ENCODE data around the gene TSPAN18.

Gene TSPAN18

GRCh38 chr11:44779736-44780520, 53.2 kb downstream of the TSPAN18 start:
- DNase-seq (ENCODE audit: low read depth), result no peak
- H3K4me3 ChIP-seq (ENCODE audit: low read depth, low read length), result no peak overlapping the region
- no peak for TF ChIP-seq CTCF (IDR thresholded peaks at IDR 0.05; ENCODE audit: insufficient read depth, low read depth, low read length, missing control alignments)

- no peak for TF ChIP-seq CTCF (IDR thresholded peaks at IDR 0.05; ENCODE audit: insufficient read depth, low read depth, low read length, missing control alignments)
- DNase-seq (ENCODE audit: low read depth), result no peak
- H3K4me3 ChIP-seq (ENCODE audit: low read depth, low read length), result no peak overlapping the region
These were observed 54.3 kb downstream of the TSPAN18 start for GRCh38 chr11:44780940-44781631.

- no peak overlapping the region for H3K4me3 ChIP-seq (ENCODE audit: low read depth, low read length)
- no peak for DNase-seq (ENCODE audit: low read depth)
- no peak for TF ChIP-seq CTCF (IDR thresholded peaks at IDR 0.05; ENCODE audit: insufficient read depth, low read depth, low read length, missing control alignments)
These were observed 54.9 kb downstream of the TSPAN18 start for GRCh38 chr11:44781655-44782054.

- no peak overlapping the region for H3K4me3 ChIP-seq (ENCODE audit: low read depth, low read length)
- no peak for TF ChIP-seq CTCF (IDR thresholded peaks at IDR 0.05; ENCODE audit: insufficient read depth, low read depth, low read length, missing control alignments)
- DNase-seq (ENCODE audit: low read depth), result no peak
These were observed 55.7 kb downstream of the TSPAN18 start for GRCh38 chr11:44782478-44782877.

GRCh38 chr11:44784436-44784760, 57.6 kb downstream of the TSPAN18 start:
- no peak for DNase-seq (ENCODE audit: low read depth)
- H3K4me3 ChIP-seq (ENCODE audit: low read depth, low read length), result no peak overlapping the region

DNA sequence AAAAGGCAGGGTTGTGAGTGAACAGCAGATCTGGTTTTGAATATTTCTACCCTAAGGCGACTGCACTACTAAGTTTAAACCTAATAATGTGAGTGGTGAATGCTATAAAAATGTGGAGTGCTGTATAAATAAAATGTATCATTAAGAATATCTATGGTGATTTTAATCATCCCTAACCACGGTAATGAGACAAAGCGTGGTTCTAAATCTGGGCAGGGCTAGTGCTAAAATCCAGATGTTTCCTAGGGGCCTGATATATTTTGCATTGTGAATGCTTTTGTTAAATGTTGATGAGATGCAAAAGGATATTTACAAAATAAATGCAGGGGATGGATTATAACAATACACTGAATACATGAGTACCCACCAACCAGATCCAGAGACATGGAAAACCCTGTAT, 58.1 kb downstream of the TSPAN18 start:
- H3K4me3 ChIP-seq (ENCODE audit: low read depth, low read length), result no peak overlapping the region
- no peak for DNase-seq (ENCODE audit: low read depth)
- no peak for TF ChIP-seq CTCF (IDR thresholded peaks at IDR 0.05; ENCODE audit: insufficient read depth, low read depth, low read length, missing control alignments)

More at GRCh38 chr11:44784436-44784760, 57.6 kb downstream of the TSPAN18 start:
- no peak for TF ChIP-seq CTCF (IDR thresholded peaks at IDR 0.05; ENCODE audit: insufficient read depth, low read depth, low read length, missing control alignments)

Measured in GM12865 (cell line).